ENCODE measurements around the gene KRTAP4-11.
"Not testable (repeated sequence)": the region's sequence is repeated elsewhere in the genome, so short reads cannot be mapped to it uniquely, and the experiment has no call there.

The KRTAP4-11 gene

GRCh38 chr17:41088760-41089352, 29.3 kb downstream of the KRTAP4-11 start:
- FAIRE-seq; DNase-seq (ENCODE audit: low spot score): not testable (repeated sequence)

- DNase-seq (ENCODE audit: low spot score); FAIRE-seq: not testable (repeated sequence)
Measured at GRCh38 chr17:41084100-41084856, 33.9 kb downstream of the KRTAP4-11 start, which contains the start of gene KRTAP4-7. TSS of gene KRTAP4-7 (plus strand) at chr17:41084150. CDS start at chr17:41084207, 57 bp downstream.

GRCh38 chr17:41083427-41083826, 34.7 kb downstream of the KRTAP4-11 start:
- peak; percentile 62 for DNase-seq (ENCODE audit: low spot score)
- peak; percentile 95 for FAIRE-seq

- FAIRE-seq (no peak), DNase-seq (ENCODE audit: low spot score) (peak; percentile 53)
Measured at GRCh38 chr17:41082626-41083025, 35.5 kb downstream of the KRTAP4-11 start.

- DNase-seq (ENCODE audit: low spot score), result no peak
Measured at GRCh38 chr17:41076788-41077187, 41.4 kb downstream of the KRTAP4-11 start.

GRCh38 chr17:41073676-41074075, 44.5 kb downstream of the KRTAP4-11 start:
- no peak for DNase-seq (ENCODE audit: low spot score)
- FAIRE-seq, result no peak

More at GRCh38 chr17:41076788-41077187, 41.4 kb downstream of the KRTAP4-11 start:
- no peak for FAIRE-seq

- FAIRE-seq, result no peak
- no peak for DNase-seq (ENCODE audit: low spot score)
Measured at GRCh38 chr17:41071606-41072360, 46.4 kb downstream of the KRTAP4-11 start.

GRCh38 chr17:41069031-41069430, 49.1 kb downstream of the KRTAP4-11 start:
- FAIRE-seq, result no peak
- DNase-seq (ENCODE audit: low spot score), result no peak

GRCh38 chr17:41067281-41067680, 50.9 kb downstream of the KRTAP4-11 start:
- FAIRE-seq, result no peak
- DNase-seq (ENCODE audit: low spot score), result no peak

Measured in RCC 7860 (cell line).